ENCODE measurements around the gene OSTF1.

Gene OSTF1

DNA sequence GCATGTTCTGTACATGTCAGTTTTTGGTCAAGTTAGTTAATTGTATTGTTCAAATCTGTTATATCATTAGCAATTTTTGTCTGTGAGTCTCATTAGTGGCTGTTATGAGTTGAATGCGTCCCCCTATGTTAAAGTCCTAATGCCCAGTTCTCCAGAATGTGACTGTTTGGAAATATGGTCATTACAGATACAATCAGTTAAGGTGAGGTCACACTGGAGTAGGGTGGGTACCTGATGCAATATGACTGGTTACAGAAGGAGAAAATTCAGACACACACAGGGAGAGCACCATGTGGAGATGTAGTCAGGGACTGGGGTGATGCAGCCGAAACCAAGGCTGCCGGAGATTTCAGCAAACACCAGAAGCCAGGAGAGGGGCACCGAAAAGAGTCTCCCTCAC, 15.4 kb upstream of the OSTF1 start:
- Histone ChIP-seq H3K79me1 (replicated peaks; ENCODE audit: low read length, poor library complexity, severe bottlenecking) (peaks cover 1% of the 10 kb centered on the region), H2BK120ac (ENCODE audit: low read depth, low read length) (no peak overlapping the region), H3K23ac (ENCODE audit: low read length in 2 of 2) (no peak overlapping the region), H2AK5ac (ENCODE audit: low read length, severe bottlenecking) (no peak overlapping the region), H4K91ac (ENCODE audit: low read length) (no peak overlapping the region), H3K9me3 (ENCODE audit: control insufficient read depth, low read length) (no peaks in the 10 kb centered on the region), H3K4me1 (ENCODE audit: control insufficient read depth, insufficient read depth, low read depth, low read length) (peaks cover 3% of the 10 kb centered on the region), H2BK5ac (ENCODE audit: low read depth, low read length, poor library complexity, severe bottlenecking) (no peak overlapping the region), H3K27ac (ENCODE audit: low read length, poor library complexity, severe bottlenecking) (no peak overlapping the region), H4K8ac (ENCODE audit: low read length) (no peak overlapping the region), H3K9ac (ENCODE audit: low read length) (no peak overlapping the region), H3K4me2 (ENCODE audit: low read length, poor library complexity, severe bottlenecking) (no peak overlapping the region), H2BK12ac (ENCODE audit: low read length in 2 of 2) (no peak overlapping the region), H3K14ac (ENCODE audit: low read length in 2 of 2) (no peak overlapping the region), H2AFZ (ENCODE audit: low read depth, low read length) (no peak overlapping the region), H3K18ac (ENCODE audit: low read depth in 1 of 2, low read length in 2 of 2) (no peak overlapping the region), H3K4me3 (ENCODE audit: insufficient read depth in 1 of 2, low read depth in 1 of 2, low read length in 2 of 2) (no peak overlapping the region), H3K4ac (ENCODE audit: low read depth in 1 of 2, low read length in 2 of 2) (no peak overlapping the region), H3K36me3 (ENCODE audit: control insufficient read depth in 1 of 2, insufficient read depth in 2 of 2, low read depth in 1 of 2, low read length in 2 of 2) (peaks cover 7 to 28% of the 10 kb centered on the region in 2 experiments), H2BK15ac (ENCODE audit: low read depth, poor library complexity, severe bottlenecking) (no peak overlapping the region), H3K27me3 (ENCODE audit: control insufficient read depth in 1 of 2, insufficient read depth in 1 of 2, low read length in 2 of 2) (no peaks in the 10 kb centered on the region)
- 81% methylated on average over 4 of the region's 4 CpGs for WGBS
- no peak for DNase-seq

DNA sequence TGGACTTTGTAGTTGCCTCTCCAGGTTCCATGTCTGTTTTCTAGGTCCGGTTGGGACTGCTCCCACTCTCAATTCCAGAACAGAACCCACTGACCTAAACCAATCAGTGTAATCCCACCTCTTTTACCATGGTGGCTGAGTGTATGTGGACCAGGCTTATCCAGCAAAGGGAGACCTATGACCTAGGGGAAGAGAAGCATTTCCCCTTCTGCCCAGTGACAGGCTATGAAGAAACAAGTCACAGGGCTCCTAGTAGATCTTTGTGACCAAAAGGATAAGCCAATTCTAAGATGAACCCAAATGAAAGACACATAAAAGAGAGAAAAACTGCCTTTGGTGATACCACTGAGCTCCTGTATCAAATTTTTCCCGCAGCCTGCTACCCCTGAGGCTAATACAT, 6.7 kb upstream of the OSTF1 start:
- peaks cover 9% of the 10 kb centered on the region for H3K4me1 ChIP-seq (ENCODE audit: control insufficient read depth, insufficient read depth, low read depth, low read length)
- H3K18ac ChIP-seq (ENCODE audit: low read depth in 1 of 2, low read length in 2 of 2) = no peak overlapping the region
- no peak overlapping the region for H4K8ac ChIP-seq (ENCODE audit: low read length)
- H2AFZ ChIP-seq (ENCODE audit: low read depth, low read length) = no peak overlapping the region
- H3K4ac ChIP-seq (ENCODE audit: low read depth in 1 of 2, low read length in 2 of 2) = no peak overlapping the region
- 7% methylated on average over 2 of the region's 2 CpGs for WGBS
- no peak overlapping the region for H3K27ac ChIP-seq (ENCODE audit: low read length, poor library complexity, severe bottlenecking)
- H3K9me3 ChIP-seq (ENCODE audit: control insufficient read depth, low read length) = no peaks in the 10 kb centered on the region
- no peak for DNase-seq
- no peak overlapping the region for H2BK5ac ChIP-seq (ENCODE audit: low read depth, low read length, poor library complexity, severe bottlenecking)
- no peak overlapping the region for H4K91ac ChIP-seq (ENCODE audit: low read length)
- H3K4me3 ChIP-seq (ENCODE audit: insufficient read depth in 1 of 2, low read depth in 1 of 2, low read length in 2 of 2) = no peak overlapping the region
- H2BK15ac ChIP-seq (ENCODE audit: low read depth, poor library complexity, severe bottlenecking) = no peak overlapping the region
- H3K27me3 ChIP-seq (ENCODE audit: control insufficient read depth in 1 of 2, insufficient read depth in 1 of 2, low read length in 2 of 2) = no peaks in the 10 kb centered on the region
- H2AK5ac ChIP-seq (ENCODE audit: low read length, severe bottlenecking) = no peak overlapping the region
- no peak overlapping the region for H3K23ac ChIP-seq (ENCODE audit: low read length in 2 of 2)
- H2BK12ac ChIP-seq (ENCODE audit: low read length in 2 of 2) = no peak overlapping the region
- no peak overlapping the region for H3K9ac ChIP-seq (ENCODE audit: low read length)
- H3K14ac ChIP-seq (ENCODE audit: low read length in 2 of 2) = no peak overlapping the region
- H3K79me1 ChIP-seq (replicated peaks; ENCODE audit: low read length, poor library complexity, severe bottlenecking) = peaks cover 16% of the 10 kb centered on the region
- H2BK120ac ChIP-seq (ENCODE audit: low read depth, low read length) = no peak overlapping the region
- peaks cover 8 to 24% of the 10 kb centered on the region in 2 experiments for H3K36me3 ChIP-seq (ENCODE audit: control insufficient read depth in 1 of 2, insufficient read depth in 2 of 2, low read depth in 1 of 2, low read length in 2 of 2)
- H3K4me2 ChIP-seq (ENCODE audit: low read length, poor library complexity, severe bottlenecking) = no peak overlapping the region

DNA sequence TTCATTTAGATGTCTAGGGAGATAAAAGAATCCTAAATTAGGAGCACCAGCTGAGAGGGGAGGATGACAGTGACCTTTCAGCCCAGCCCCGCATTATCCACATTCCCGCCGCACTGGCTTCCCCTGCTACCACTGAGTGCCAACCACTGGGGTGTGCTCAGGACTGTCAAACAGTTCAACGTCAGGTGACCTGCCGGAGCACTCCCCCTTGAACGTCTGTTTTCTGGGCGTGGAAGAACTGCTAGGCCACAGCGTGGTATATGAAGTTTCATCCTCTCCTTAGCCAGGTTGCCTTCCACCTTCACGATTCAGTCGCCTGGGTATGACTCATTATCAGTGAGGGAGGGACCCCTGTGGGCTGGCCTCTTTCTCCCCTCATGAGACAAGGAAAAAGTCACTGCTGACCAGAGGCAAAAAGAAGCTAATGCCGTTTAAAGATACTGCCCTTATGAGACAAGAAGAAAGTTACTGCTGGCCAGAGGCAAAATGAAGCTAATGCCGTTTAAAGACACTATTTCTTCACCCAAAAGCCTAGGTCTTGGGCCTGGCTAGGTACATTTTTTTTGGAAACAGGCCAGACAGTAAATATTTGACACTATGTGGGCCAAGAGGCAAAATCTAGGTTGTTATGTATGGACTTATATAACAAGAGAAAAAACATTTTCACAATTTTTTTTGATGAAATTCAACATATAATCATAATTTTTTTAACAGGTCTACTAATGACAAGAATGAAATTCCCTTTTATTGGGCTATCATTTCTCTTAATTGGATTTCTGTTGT, 4.9 kb upstream of the OSTF1 start:
- Histone ChIP-seq H3K79me1 (replicated peaks; ENCODE audit: low read length, poor library complexity, severe bottlenecking) (peaks cover 13% of the 10 kb centered on the region), H4K8ac (ENCODE audit: low read length) (no peak overlapping the region), H4K91ac (ENCODE audit: low read length) (no peak overlapping the region), H3K27me3 (ENCODE audit: control insufficient read depth in 1 of 2, insufficient read depth in 1 of 2, low read length in 2 of 2) (no peaks in the 10 kb centered on the region), H3K4me1 (ENCODE audit: control insufficient read depth, insufficient read depth, low read depth, low read length) (peaks cover 9% of the 10 kb centered on the region), H2BK120ac (ENCODE audit: low read depth, low read length) (no peak overlapping the region), H3K4ac (ENCODE audit: low read depth in 1 of 2, low read length in 2 of 2) (no peak overlapping the region), H3K36me3 (ENCODE audit: control insufficient read depth in 1 of 2, insufficient read depth in 2 of 2, low read depth in 1 of 2, low read length in 2 of 2) (peaks cover 6 to 24% of the 10 kb centered on the region in 2 experiments), H2BK15ac (ENCODE audit: low read depth, poor library complexity, severe bottlenecking) (no peak overlapping the region), H3K4me2 (ENCODE audit: low read length, poor library complexity, severe bottlenecking) (no peak overlapping the region), H3K9me3 (ENCODE audit: control insufficient read depth, low read length) (no peaks in the 10 kb centered on the region), H3K9ac (ENCODE audit: low read length) (no peak overlapping the region), H2AK5ac (ENCODE audit: low read length, severe bottlenecking) (no peak overlapping the region), H3K14ac (ENCODE audit: low read length in 2 of 2) (no peak overlapping the region), H2BK5ac (ENCODE audit: low read depth, low read length, poor library complexity, severe bottlenecking) (no peak overlapping the region), H2BK12ac (ENCODE audit: low read length in 2 of 2) (no peak overlapping the region), H3K4me3 (ENCODE audit: insufficient read depth in 1 of 2, low read depth in 1 of 2, low read length in 2 of 2) (no peak overlapping the region), H3K18ac (ENCODE audit: low read depth in 1 of 2, low read length in 2 of 2) (no peak overlapping the region), H3K27ac (ENCODE audit: low read length, poor library complexity, severe bottlenecking) (no peak overlapping the region), H3K23ac (ENCODE audit: low read length in 2 of 2) (no peak overlapping the region), H2AFZ (ENCODE audit: low read depth, low read length) (no peak overlapping the region)
- 60% methylated on average over 11 of the region's 12 CpGs for WGBS
- DNase-seq = no peak

DNA sequence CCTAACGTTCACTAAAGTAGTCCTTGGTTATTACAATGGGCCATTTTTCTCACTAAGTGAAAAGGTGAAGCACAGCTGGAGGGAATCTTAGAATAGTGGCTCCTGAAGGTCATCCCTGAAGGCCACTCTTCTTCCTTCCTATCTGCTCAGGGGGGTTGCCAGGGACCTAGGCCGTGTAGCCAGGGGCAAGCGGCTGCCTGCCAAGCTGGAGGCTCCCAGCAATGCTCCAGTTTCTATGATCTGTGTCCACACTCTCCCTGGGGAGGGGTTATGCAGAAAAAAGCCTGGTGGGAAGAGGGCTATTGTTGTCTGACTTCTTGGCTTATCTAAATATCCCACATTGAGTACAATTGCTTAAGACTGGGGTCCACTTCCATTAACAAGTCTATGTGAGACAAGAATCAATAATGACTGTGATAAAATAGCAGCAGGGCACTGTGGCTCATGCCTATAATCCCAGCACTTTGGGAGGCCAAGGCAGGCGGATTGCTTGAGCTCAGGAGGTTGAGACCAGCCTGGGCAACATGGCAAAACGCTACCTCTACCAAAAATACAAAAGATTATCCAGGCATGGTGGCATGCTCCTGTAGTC, 4.1 kb upstream of the OSTF1 start:
- Histone ChIP-seq H3K27me3 (ENCODE audit: control insufficient read depth in 1 of 2, insufficient read depth in 1 of 2, low read length in 2 of 2) (no peaks in the 10 kb centered on the region), H3K79me1 (replicated peaks; ENCODE audit: low read length, poor library complexity, severe bottlenecking) (peaks cover 13% of the 10 kb centered on the region), H2BK5ac (ENCODE audit: low read depth, low read length, poor library complexity, severe bottlenecking) (no peak overlapping the region), H3K4ac (ENCODE audit: low read depth in 1 of 2, low read length in 2 of 2) (no peak overlapping the region), H3K4me3 (ENCODE audit: insufficient read depth in 1 of 2, low read depth in 1 of 2, low read length in 2 of 2) (no peak overlapping the region), H3K9ac (ENCODE audit: low read length) (no peak overlapping the region), H3K18ac (ENCODE audit: low read depth in 1 of 2, low read length in 2 of 2) (peak overlapping the region in 1 of 2 experiments; percentile 56), H3K4me2 (ENCODE audit: low read length, poor library complexity, severe bottlenecking) (no peak overlapping the region), H3K14ac (ENCODE audit: low read length in 2 of 2) (no peak overlapping the region), H3K23ac (ENCODE audit: low read length in 2 of 2) (no peak overlapping the region), H3K4me1 (ENCODE audit: control insufficient read depth, insufficient read depth, low read depth, low read length) (peaks cover 9% of the 10 kb centered on the region), H2AK5ac (ENCODE audit: low read length, severe bottlenecking) (no peak overlapping the region), H3K27ac (ENCODE audit: low read length, poor library complexity, severe bottlenecking) (no peak overlapping the region), H3K36me3 (ENCODE audit: control insufficient read depth in 1 of 2, insufficient read depth in 2 of 2, low read depth in 1 of 2, low read length in 2 of 2) (peaks cover 6 to 24% of the 10 kb centered on the region in 2 experiments), H2BK15ac (ENCODE audit: low read depth, poor library complexity, severe bottlenecking) (no peak overlapping the region), H4K8ac (ENCODE audit: low read length) (peak overlapping the region; percentile 19), H2AFZ (ENCODE audit: low read depth, low read length) (no peak overlapping the region), H4K91ac (ENCODE audit: low read length) (no peak overlapping the region), H2BK12ac (ENCODE audit: low read length in 2 of 2) (no peak overlapping the region), H3K9me3 (ENCODE audit: control insufficient read depth, low read length) (no peaks in the 10 kb centered on the region), H2BK120ac (ENCODE audit: low read depth, low read length) (no peak overlapping the region)
- DNase-seq = no peak
- WGBS = 63% methylated on average over 3 of the region's 5 CpGs

Measured in mesenchymal stem cell (in vitro differentiated cells and primary cell).